HG03442 (cell line): ENCODE results near the gene LRP1B.

Experiments
- ATAC-seq: cut with Tn5 transposase; IDR thresholded peaks from one replicate; pipeline ENCODE4 v1.9.1; 2021; ENCODE audit warnings: mild to moderate bottlenecking, moderate library complexity; ENCODE audit not compliant: unreplicated experiment

LRP1B gene

GRCh38 chr2:142042536-142043199 lies 88.1 kb downstream of the LRP1B start:
- ATAC-seq = no peak

- no peak for ATAC-seq
Measured at GRCh38 chr2:142041996-142042395, 88.8 kb downstream of the LRP1B start.

- no peak for ATAC-seq
Measured at GRCh38 chr2:142041105-142041504, 89.7 kb downstream of the LRP1B start.

- ATAC-seq = no peak
Measured at GRCh38 chr2:142040556-142040955, 90.3 kb downstream of the LRP1B start.

GRCh38 chr2:142038826-142039225 lies 92.0 kb downstream of the LRP1B start:
- no peak for ATAC-seq

GRCh38 chr2:142037744-142038143 lies 93.1 kb downstream of the LRP1B start:
- no peak for ATAC-seq

GRCh38 chr2:142037066-142037465 lies 93.8 kb downstream of the LRP1B start:
- no peak for ATAC-seq

GRCh38 chr2:142033393-142033792 lies 97.4 kb downstream of the LRP1B start:
- no peak for ATAC-seq

GRCh38 chr2:142031656-142032055 lies 99.2 kb downstream of the LRP1B start:
- ATAC-seq = no peak

- ATAC-seq = no peak
Measured at GRCh38 chr2:142030735-142031134, 100.1 kb downstream of the LRP1B start.

- no peak for ATAC-seq
Measured at GRCh38 chr2:142029974-142030373, 100.8 kb downstream of the LRP1B start.

- no peak for ATAC-seq
Measured at GRCh38 chr2:142025394-142025793, 105.4 kb downstream of the LRP1B start.

- ATAC-seq = no peak
Measured at GRCh38 chr2:142020368-142020767, 110.4 kb downstream of the LRP1B start.

GRCh38 chr2:142014536-142014935 lies 116.3 kb downstream of the LRP1B start:
- no peak for ATAC-seq

GRCh38 chr2:142012797-142013196 lies 118.0 kb downstream of the LRP1B start:
- no peak for ATAC-seq

- ATAC-seq = no peak
Measured at GRCh38 chr2:142010477-142011270, 120.1 kb downstream of the LRP1B start.

- no peak for ATAC-seq
Measured at GRCh38 chr2:142008135-142008744, 122.6 kb downstream of the LRP1B start.

GRCh38 chr2:141994066-141994465 lies 136.8 kb downstream of the LRP1B start:
- ATAC-seq = no peak

GRCh38 chr2:141992695-141993094 lies 138.1 kb downstream of the LRP1B start:
- no peak for ATAC-seq

GRCh38 chr2:141968433-141968832 lies 162.4 kb downstream of the LRP1B start:
- no peak for ATAC-seq

- ATAC-seq = no peak
Measured at GRCh38 chr2:141967980-141968379, 162.8 kb downstream of the LRP1B start.

- ATAC-seq = no peak
Measured at GRCh38 chr2:141967503-141967902, 163.3 kb downstream of the LRP1B start.
